ENCODE results near the gene CD7.

- TF ChIP-seq POLR2A (IDR thresholded peaks at IDR 0.05) = peak; percentile 47 to 58
- TF ChIP-seq, protein P1, sequence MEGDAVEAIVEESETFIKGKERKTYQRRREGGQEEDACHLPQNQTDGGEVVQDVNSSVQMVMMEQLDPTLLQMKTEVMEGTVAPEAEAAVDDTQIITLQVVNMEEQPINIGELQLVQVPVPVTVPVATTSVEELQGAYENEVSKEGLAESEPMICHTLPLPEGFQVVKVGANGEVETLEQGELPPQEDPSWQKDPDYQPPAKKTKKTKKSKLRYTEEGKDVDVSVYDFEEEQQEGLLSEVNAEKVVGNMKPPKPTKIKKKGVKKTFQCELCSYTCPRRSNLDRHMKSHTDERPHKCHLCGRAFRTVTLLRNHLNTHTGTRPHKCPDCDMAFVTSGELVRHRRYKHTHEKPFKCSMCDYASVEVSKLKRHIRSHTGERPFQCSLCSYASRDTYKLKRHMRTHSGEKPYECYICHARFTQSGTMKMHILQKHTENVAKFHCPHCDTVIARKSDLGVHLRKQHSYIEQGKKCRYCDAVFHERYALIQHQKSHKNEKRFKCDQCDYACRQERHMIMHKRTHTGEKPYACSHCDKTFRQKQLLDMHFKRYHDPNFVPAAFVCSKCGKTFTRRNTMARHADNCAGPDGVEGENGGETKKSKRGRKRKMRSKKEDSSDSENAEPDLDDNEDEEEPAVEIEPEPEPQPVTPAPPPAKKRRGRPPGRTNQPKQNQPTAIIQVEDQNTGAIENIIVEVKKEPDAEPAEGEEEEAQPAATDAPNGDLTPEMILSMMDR (IDR thresholded peaks at IDR 0.05) = peak in 1 of 6 experiments; percentile 24
These were observed 11.0 kb upstream of the CD7 start for GRCh38 chr17:82328141-82328993.
